OCI-LY7 (cell line): ENCODE results near the gene DICER1.

Experiments used
- EZH2phosphoT487 ChIP-seq: fragments of 200-600 bp; sonication (generic); IDR thresholded peaks from 2 replicates; pipeline ENCODE4 v1.6.1; 2018; ENCODE audit warnings: low read depth, borderline replicate concordance, mild to moderate bottlenecking, mixed run types, antibody characterized with exemption, low read length, moderate library complexity, mixed read lengths
- TF ChIP-seq, protein P1 (sequence below): fragments of 200-600 bp; sonication (generic); conservative IDR thresholded peaks from 2 replicates; pipeline ENCODE4 v1.5.1; 2014; ENCODE audit warnings: mild to moderate bottlenecking, antibody characterized with exemption, low read length, moderate library complexity, mixed read lengths

DNA sequence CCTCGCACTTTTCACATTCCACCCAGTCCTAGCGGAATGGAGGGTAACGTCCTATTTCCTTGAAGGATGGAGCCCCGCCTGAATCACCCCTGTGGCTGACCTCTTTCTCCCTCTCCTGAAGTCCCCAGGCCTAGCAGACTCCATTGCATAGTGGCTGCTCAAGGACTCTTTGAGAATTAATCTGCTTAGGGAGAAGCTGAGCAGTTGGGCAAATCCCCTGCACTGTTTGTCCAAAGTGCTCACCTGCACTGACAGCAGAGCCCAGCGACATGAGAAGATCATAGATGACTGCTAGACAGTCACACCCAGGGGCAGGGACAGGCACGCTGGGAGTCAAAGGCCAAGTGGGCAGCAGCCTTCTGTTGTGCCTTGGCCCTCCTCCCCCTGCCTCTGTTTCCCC is 37.7 kb upstream of the DICER1 start:
- TF ChIP-seq, protein P1, sequence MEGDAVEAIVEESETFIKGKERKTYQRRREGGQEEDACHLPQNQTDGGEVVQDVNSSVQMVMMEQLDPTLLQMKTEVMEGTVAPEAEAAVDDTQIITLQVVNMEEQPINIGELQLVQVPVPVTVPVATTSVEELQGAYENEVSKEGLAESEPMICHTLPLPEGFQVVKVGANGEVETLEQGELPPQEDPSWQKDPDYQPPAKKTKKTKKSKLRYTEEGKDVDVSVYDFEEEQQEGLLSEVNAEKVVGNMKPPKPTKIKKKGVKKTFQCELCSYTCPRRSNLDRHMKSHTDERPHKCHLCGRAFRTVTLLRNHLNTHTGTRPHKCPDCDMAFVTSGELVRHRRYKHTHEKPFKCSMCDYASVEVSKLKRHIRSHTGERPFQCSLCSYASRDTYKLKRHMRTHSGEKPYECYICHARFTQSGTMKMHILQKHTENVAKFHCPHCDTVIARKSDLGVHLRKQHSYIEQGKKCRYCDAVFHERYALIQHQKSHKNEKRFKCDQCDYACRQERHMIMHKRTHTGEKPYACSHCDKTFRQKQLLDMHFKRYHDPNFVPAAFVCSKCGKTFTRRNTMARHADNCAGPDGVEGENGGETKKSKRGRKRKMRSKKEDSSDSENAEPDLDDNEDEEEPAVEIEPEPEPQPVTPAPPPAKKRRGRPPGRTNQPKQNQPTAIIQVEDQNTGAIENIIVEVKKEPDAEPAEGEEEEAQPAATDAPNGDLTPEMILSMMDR: no peak
- TF ChIP-seq EZH2phosphoT487: no peak
